ENCODE data around the gene HTR2C. TPM values are rescaled to one million over a fixed set of nuclear protein-coding genes. Genes with fewer than 3 reads are reported as not detected.

Gene HTR2C
- total RNA-seq, 1 donor from 2014 or later, result not detected

DNA sequence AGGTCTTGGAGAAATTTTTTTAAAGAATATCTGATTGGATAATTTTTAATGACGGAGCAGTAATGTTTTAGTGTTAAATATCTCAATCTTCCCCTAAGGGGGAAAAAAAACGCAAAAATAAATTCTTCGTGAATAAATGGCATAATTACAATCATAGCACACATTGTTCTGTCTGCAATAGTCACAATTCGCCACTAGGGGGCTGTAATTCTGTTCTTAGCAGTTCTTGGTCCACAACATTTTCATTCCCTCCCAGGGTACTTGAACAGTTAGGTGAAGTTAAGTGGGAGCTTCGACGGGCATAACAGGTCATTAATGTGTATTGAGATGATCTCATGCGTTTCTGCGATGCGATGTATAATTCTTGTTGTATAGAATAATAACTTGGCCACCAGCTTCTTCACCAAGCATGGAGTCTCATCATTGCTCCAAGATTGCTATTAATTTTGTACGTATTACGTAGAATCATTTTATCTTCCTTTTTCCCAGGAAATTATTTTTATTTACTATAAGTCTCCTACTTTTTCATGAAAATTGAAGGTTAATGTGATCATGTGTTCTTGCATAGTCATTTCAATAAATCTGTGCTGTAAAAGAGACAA lies 27.2 kb downstream of the HTR2C start:
- peak; percentile 98 for FAIRE-seq
- Histone ChIP-seq H3K79me2 (ENCODE audit: insufficient read depth, low read length) (no peaks in the 10 kb centered on the region), H3K27me3 (ENCODE audit: insufficient read depth, low read length) (no peaks in the 10 kb centered on the region), H2AFZ (ENCODE audit: low read depth, low read length) (no peak overlapping the region), H3K4me3 (ENCODE audit: insufficient read depth, low read depth, low read length) (no peak overlapping the region), H4K20me1 (ENCODE audit: insufficient read depth, low read length) (no peaks in the 10 kb centered on the region), H3K9ac (ENCODE audit: low read length) (no peak overlapping the region), H3K4me1 (ENCODE audit: insufficient read depth, low read length) (no peaks in the 10 kb centered on the region), H3K36me3 (ENCODE audit: insufficient read depth, low read length) (no peaks in the 10 kb centered on the region), H3K9me3 (ENCODE audit: insufficient read depth, low read depth, low read length) (no peaks in the 10 kb centered on the region), H3K27ac (ENCODE audit: low read depth, low read length) (no peak overlapping the region), H3K4me2 (ENCODE audit: low read length) (no peak overlapping the region)
- Mint-ChIP-seq H3K36me3 (ENCODE audit: low read depth, unreplicated experiment) (no peaks in the 10 kb centered on the region), H3K4me1 (ENCODE audit: low read depth, unreplicated experiment) (no peaks in the 10 kb centered on the region), H3K27me3 (ENCODE audit: low read depth, unreplicated experiment) (peaks cover 4% of the 10 kb centered on the region), H3K4me3 (ENCODE audit: unreplicated experiment) (no peak overlapping the region), H3K27ac (ENCODE audit: unreplicated experiment) (no peak overlapping the region), H3K9me3 (ENCODE audit: unreplicated experiment) (no peaks in the 10 kb centered on the region)
- DNase-seq (ENCODE audit: low read depth), result peak; percentile 2
- TF ChIP-seq EZH2 (IDR thresholded peaks at IDR 0.05; ENCODE audit: insufficient read depth, low read length), result no peak
- TF ChIP-seq, protein P1, sequence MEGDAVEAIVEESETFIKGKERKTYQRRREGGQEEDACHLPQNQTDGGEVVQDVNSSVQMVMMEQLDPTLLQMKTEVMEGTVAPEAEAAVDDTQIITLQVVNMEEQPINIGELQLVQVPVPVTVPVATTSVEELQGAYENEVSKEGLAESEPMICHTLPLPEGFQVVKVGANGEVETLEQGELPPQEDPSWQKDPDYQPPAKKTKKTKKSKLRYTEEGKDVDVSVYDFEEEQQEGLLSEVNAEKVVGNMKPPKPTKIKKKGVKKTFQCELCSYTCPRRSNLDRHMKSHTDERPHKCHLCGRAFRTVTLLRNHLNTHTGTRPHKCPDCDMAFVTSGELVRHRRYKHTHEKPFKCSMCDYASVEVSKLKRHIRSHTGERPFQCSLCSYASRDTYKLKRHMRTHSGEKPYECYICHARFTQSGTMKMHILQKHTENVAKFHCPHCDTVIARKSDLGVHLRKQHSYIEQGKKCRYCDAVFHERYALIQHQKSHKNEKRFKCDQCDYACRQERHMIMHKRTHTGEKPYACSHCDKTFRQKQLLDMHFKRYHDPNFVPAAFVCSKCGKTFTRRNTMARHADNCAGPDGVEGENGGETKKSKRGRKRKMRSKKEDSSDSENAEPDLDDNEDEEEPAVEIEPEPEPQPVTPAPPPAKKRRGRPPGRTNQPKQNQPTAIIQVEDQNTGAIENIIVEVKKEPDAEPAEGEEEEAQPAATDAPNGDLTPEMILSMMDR (IDR thresholded peaks at IDR 0.05; ENCODE audit: insufficient read depth, low read depth, low read length), result peak; percentile 64

DNA sequence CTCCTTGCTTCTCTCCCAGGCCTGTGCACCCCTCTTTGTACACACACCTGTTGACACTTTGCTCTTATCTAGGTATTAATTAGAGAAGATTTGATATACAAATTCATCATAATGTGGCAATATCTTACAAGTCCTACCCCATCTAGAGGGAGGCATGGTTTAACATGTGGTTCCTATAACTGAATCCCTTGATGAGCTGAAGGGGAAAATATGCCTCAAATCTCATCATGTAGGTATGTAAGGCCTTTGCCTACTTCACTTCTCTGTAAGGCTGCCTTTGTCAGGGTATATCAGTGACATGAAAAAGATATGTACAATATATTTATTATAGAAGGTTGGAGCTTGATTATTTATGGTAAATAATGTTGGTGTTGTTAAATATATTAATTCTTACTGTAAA lies 31.9 kb downstream of the HTR2C start:
- H3K4me3 Mint-ChIP-seq (ENCODE audit: unreplicated experiment), result no peak overlapping the region
- H3K4me1 ChIP-seq (ENCODE audit: insufficient read depth, low read length), result no peaks in the 10 kb centered on the region
- H3K9me3 Mint-ChIP-seq (ENCODE audit: unreplicated experiment), result no peaks in the 10 kb centered on the region
- H3K4me3 ChIP-seq (ENCODE audit: insufficient read depth, low read depth, low read length), result no peak overlapping the region
- no peaks in the 10 kb centered on the region for H3K4me1 Mint-ChIP-seq (ENCODE audit: low read depth, unreplicated experiment)
- no peaks in the 10 kb centered on the region for H3K27me3 Mint-ChIP-seq (ENCODE audit: low read depth, unreplicated experiment)
- H3K27ac ChIP-seq (ENCODE audit: low read depth, low read length), result no peak overlapping the region
- H3K36me3 Mint-ChIP-seq (ENCODE audit: low read depth, unreplicated experiment), result no peaks in the 10 kb centered on the region
- no peak overlapping the region for H3K9ac ChIP-seq (ENCODE audit: low read length)
- DNase-seq (ENCODE audit: low read depth) (no peak), FAIRE-seq (no peak)
- no peak for TF ChIP-seq EZH2 (IDR thresholded peaks at IDR 0.05; ENCODE audit: insufficient read depth, low read length)
- TF ChIP-seq, protein P1 (IDR thresholded peaks at IDR 0.05; ENCODE audit: insufficient read depth, low read depth, low read length), result no peak
- H2AFZ ChIP-seq (ENCODE audit: low read depth, low read length), result no peak overlapping the region
- no peak overlapping the region for H3K27ac Mint-ChIP-seq (ENCODE audit: unreplicated experiment)
- no peaks in the 10 kb centered on the region for H3K9me3 ChIP-seq (ENCODE audit: insufficient read depth, low read depth, low read length)
- H3K27me3 ChIP-seq (ENCODE audit: insufficient read depth, low read length), result no peaks in the 10 kb centered on the region
- no peaks in the 10 kb centered on the region for H3K36me3 ChIP-seq (ENCODE audit: insufficient read depth, low read length)
- no peak overlapping the region for H3K4me2 ChIP-seq (ENCODE audit: low read length)
- no peaks in the 10 kb centered on the region for H4K20me1 ChIP-seq (ENCODE audit: insufficient read depth, low read length)
- no peaks in the 10 kb centered on the region for H3K79me2 ChIP-seq (ENCODE audit: insufficient read depth, low read length)

DNA sequence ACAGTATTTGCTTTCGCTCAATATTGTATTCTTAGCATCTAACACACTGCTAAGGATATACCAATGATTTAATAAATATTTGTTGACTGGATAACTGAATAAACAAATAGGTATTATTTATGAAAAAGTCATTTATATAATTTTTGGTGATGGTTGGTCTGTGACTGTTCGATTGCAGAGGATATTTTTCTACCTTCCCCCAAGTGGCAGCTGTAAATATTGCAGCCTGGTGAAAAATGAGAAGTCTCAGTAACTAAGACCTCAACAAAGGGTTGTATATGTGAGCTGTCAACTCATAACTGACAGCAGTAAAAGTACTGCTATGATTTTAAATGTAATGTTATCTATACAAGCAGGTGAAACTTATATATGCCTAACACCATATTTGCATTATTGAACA lies 36.0 kb downstream of the HTR2C start:
- Mint-ChIP-seq H3K9me3 (ENCODE audit: unreplicated experiment) (no peaks in the 10 kb centered on the region), H3K36me3 (ENCODE audit: low read depth, unreplicated experiment) (no peaks in the 10 kb centered on the region), H3K4me1 (ENCODE audit: low read depth, unreplicated experiment) (no peaks in the 10 kb centered on the region), H3K27ac (ENCODE audit: unreplicated experiment) (no peak overlapping the region), H3K4me3 (ENCODE audit: unreplicated experiment) (no peak overlapping the region), H3K27me3 (ENCODE audit: low read depth, unreplicated experiment) (no peaks in the 10 kb centered on the region)
- Histone ChIP-seq H3K79me2 (ENCODE audit: insufficient read depth, low read length) (no peaks in the 10 kb centered on the region), H3K9ac (ENCODE audit: low read length) (no peak overlapping the region), H3K4me1 (ENCODE audit: insufficient read depth, low read length) (no peaks in the 10 kb centered on the region), H3K9me3 (ENCODE audit: insufficient read depth, low read depth, low read length) (no peaks in the 10 kb centered on the region), H4K20me1 (ENCODE audit: insufficient read depth, low read length) (no peaks in the 10 kb centered on the region), H3K27ac (ENCODE audit: low read depth, low read length) (no peak overlapping the region), H3K4me3 (ENCODE audit: insufficient read depth, low read depth, low read length) (no peak overlapping the region), H2AFZ (ENCODE audit: low read depth, low read length) (no peak overlapping the region), H3K27me3 (ENCODE audit: insufficient read depth, low read length) (no peaks in the 10 kb centered on the region), H3K36me3 (ENCODE audit: insufficient read depth, low read length) (no peaks in the 10 kb centered on the region), H3K4me2 (ENCODE audit: low read length) (no peak overlapping the region)
- TF ChIP-seq EZH2 (IDR thresholded peaks at IDR 0.05; ENCODE audit: insufficient read depth, low read length), result no peak
- TF ChIP-seq, protein P1 (IDR thresholded peaks at IDR 0.05; ENCODE audit: insufficient read depth, low read depth, low read length), result peak; percentile 25
- FAIRE-seq, result peak; percentile 92
- no peak for DNase-seq (ENCODE audit: low read depth)

Data from astrocyte (in vitro differentiated cells and primary cell).